Prostate gland (tissue), 2 donors: ENCODE data around the gene NELFB.

Experiments used
- POLR2AphosphoS5 ChIP-seq: sonication (generic); formaldehyde crosslinking; IDR thresholded peaks from one replicate; pipeline ENCODE4 v1.6.1; 2017; ENCODE audit warnings: antibody characterized with exemption
- TF ChIP-seq, protein P1 (sequence below), 4 experiments: fragments of 200-600 bp in 2 of 4; fragments of 450-650 bp in 2 of 4; sonication (generic) in 2 of 4; IDR thresholded peaks; 1 replicate in 3 of 4; 2 replicates in 1 of 4; pipeline ENCODE4 v1.5.1; 2016 to 2019; ENCODE audit warnings: antibody characterized with exemption in 4 of 4, mild to moderate bottlenecking in 2 of 4, moderate library complexity in 2 of 4

- TF ChIP-seq, protein P1, sequence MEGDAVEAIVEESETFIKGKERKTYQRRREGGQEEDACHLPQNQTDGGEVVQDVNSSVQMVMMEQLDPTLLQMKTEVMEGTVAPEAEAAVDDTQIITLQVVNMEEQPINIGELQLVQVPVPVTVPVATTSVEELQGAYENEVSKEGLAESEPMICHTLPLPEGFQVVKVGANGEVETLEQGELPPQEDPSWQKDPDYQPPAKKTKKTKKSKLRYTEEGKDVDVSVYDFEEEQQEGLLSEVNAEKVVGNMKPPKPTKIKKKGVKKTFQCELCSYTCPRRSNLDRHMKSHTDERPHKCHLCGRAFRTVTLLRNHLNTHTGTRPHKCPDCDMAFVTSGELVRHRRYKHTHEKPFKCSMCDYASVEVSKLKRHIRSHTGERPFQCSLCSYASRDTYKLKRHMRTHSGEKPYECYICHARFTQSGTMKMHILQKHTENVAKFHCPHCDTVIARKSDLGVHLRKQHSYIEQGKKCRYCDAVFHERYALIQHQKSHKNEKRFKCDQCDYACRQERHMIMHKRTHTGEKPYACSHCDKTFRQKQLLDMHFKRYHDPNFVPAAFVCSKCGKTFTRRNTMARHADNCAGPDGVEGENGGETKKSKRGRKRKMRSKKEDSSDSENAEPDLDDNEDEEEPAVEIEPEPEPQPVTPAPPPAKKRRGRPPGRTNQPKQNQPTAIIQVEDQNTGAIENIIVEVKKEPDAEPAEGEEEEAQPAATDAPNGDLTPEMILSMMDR (IDR thresholded peaks at IDR 0.05): no peak
- no peak for TF ChIP-seq POLR2AphosphoS5
Measured at GRCh38 chr9:137218754-137219271, 36.3 kb upstream of the NELFB start.
